HEK293 (cell line): ENCODE results near the gene COL24A1.

Source experiments
- BCL11A ChIP-seq: fragments of 450-650 bp; formaldehyde crosslinking; IDR thresholded peaks from 2 replicates; pipeline ENCODE4 v1.5.1; 2016; ENCODE audit warnings: low read depth, missing biosample characterization, missing genetic modification characterization
- FEZF1 ChIP-seq: fragments of 450-650 bp; formaldehyde crosslinking; IDR thresholded peaks from 2 replicates; pipeline ENCODE4 v1.5.1; 2016; ENCODE audit warnings: missing biosample characterization, missing genetic modification characterization
- GFI1B ChIP-seq: fragments of 450-650 bp; formaldehyde crosslinking; IDR thresholded peaks from 2 replicates; pipeline ENCODE4 v1.5.1; 2016; ENCODE audit warnings: missing biosample characterization, missing genetic modification characterization
- HOXC10 ChIP-seq: sonication (generic); formaldehyde crosslinking; IDR thresholded peaks from 2 replicates; pipeline ENCODE4 v1.8.1; 2023; ENCODE audit warnings: mild to moderate bottlenecking, missing genetic modification reagents
- PRDM1 ChIP-seq: fragments of 450-650 bp; formaldehyde crosslinking; IDR thresholded peaks from 2 replicates; pipeline ENCODE4; 2016; ENCODE audit warnings: missing biosample characterization, missing genetic modification characterization
- PRDM2 ChIP-seq: fragments of 450-650 bp; formaldehyde crosslinking; IDR thresholded peaks from 2 replicates; pipeline ENCODE4 v1.5.1; 2016; ENCODE audit warnings: missing biosample characterization, missing genetic modification characterization, borderline replicate concordance
- ZBTB44 ChIP-seq: fragments of 450-650 bp; IDR thresholded peaks from 2 replicates; pipeline ENCODE4 v1.5.1; 2018; ENCODE audit warnings: missing biosample characterization, mild to moderate bottlenecking, missing genetic modification characterization
- ZNF114 ChIP-seq: fragments of 450-650 bp; formaldehyde crosslinking; IDR thresholded peaks from 2 replicates; pipeline ENCODE4 v1.5.0; 2017; ENCODE audit warnings: missing biosample characterization, missing genetic modification characterization
- ZNF155 ChIP-seq: fragments of 450-650 bp; formaldehyde crosslinking; IDR thresholded peaks from 2 replicates; pipeline ENCODE4 v1.5.1; 2016; ENCODE audit warnings: missing biosample characterization, missing genetic modification characterization
- ZNF19 ChIP-seq: fragments of 450-650 bp; formaldehyde crosslinking; IDR thresholded peaks from 2 replicates; pipeline ENCODE4; 2016; ENCODE audit warnings: missing biosample characterization, missing genetic modification characterization, low read depth
- ZNF214 ChIP-seq: fragments of 450-650 bp; formaldehyde crosslinking; IDR thresholded peaks from 2 replicates; pipeline ENCODE4 v1.5.1; 2017; ENCODE audit warnings: missing biosample characterization, mild to moderate bottlenecking, missing genetic modification characterization, borderline replicate concordance
- ZNF280D ChIP-seq: fragments of 450-650 bp; formaldehyde crosslinking; IDR thresholded peaks from 2 replicates; pipeline ENCODE4 v1.5.1; 2016; ENCODE audit warnings: missing biosample characterization, missing genetic modification characterization
- ZNF324 ChIP-seq: fragments of 450-650 bp; formaldehyde crosslinking; IDR thresholded peaks from 2 replicates; pipeline ENCODE4 v1.5.1; 2016; ENCODE audit warnings: missing biosample characterization, missing genetic modification characterization
- ZNF391 ChIP-seq: fragments of 450-650 bp; formaldehyde crosslinking; IDR thresholded peaks from 2 replicates; pipeline ENCODE4 v1.5.1; 2016; ENCODE audit warnings: low read depth, missing biosample characterization, missing genetic modification characterization, borderline replicate concordance
- ZNF48 ChIP-seq: fragments of 450-650 bp; formaldehyde crosslinking; IDR thresholded peaks from 2 replicates; pipeline ENCODE4 v1.5.1; 2016; ENCODE audit warnings: missing biosample characterization, missing genetic modification characterization
- ZNF501 ChIP-seq: fragments of 450-650 bp; formaldehyde crosslinking; IDR thresholded peaks from 2 replicates; pipeline ENCODE4 v1.5.1; 2016; ENCODE audit warnings: missing biosample characterization, missing genetic modification characterization
- ZNF514 ChIP-seq: fragments of 450-650 bp; formaldehyde crosslinking; IDR thresholded peaks from 2 replicates; pipeline ENCODE4 v1.5.1; 2016; ENCODE audit warnings: missing biosample characterization, missing genetic modification characterization
- ZNF518A ChIP-seq: fragments of 450-650 bp; formaldehyde crosslinking; conservative IDR thresholded peaks from 2 replicates; pipeline ENCODE4 v1.5.1; 2016; ENCODE audit warnings: low read depth, missing biosample characterization, missing genetic modification characterization
- ZNF558 ChIP-seq: fragments of 450-650 bp; formaldehyde crosslinking; IDR thresholded peaks from 2 replicates; pipeline ENCODE4 v1.5.1; 2016; ENCODE audit warnings: missing biosample characterization, missing genetic modification characterization
- ZNF580 ChIP-seq: fragments of 450-650 bp; formaldehyde crosslinking; IDR thresholded peaks from 2 replicates; pipeline ENCODE4 v1.5.1; 2016; ENCODE audit warnings: missing biosample characterization, missing genetic modification characterization
- ZNF624 ChIP-seq: fragments of 450-650 bp; formaldehyde crosslinking; IDR thresholded peaks from 2 replicates; pipeline ENCODE4 v1.5.1; 2017; ENCODE audit warnings: missing biosample characterization, missing genetic modification characterization
- ZNF677 ChIP-seq: fragments of 450-650 bp; IDR thresholded peaks from 2 replicates; pipeline ENCODE4 v1.5.0; 2018; ENCODE audit warnings: missing biosample characterization, mild to moderate bottlenecking, missing genetic modification characterization, moderate library complexity
- ZNF830 ChIP-seq: fragments of 450-650 bp; IDR thresholded peaks from 2 replicates; pipeline ENCODE4 v1.5.0; 2018; ENCODE audit warnings: missing biosample characterization, missing genetic modification characterization, low read depth, mild to moderate bottlenecking, moderate library complexity

Gene COL24A1

GRCh38 chr1:86156566-86157455 lies at the start of gene COL24A1 (continued):
- TF ChIP-seq ZNF677 (no peak), ZNF580 (no peak), ZNF514 (tag by site-specific recombination) (no peak), FEZF1 (no peak), ZNF391 (tag by site-specific recombination) (no peak), ZNF280D (no peak), PRDM1 (tag by site-specific recombination) (0 out of 2 replicates have a peak, but pooled peaks have one; percentile 5), ZNF558 (tag by site-specific recombination) (0 out of 2 replicates have a peak, but pooled peaks have one; percentile 31), ZNF501 (tag by site-specific recombination) (peak; percentile 66; the same call in 1 of the 2 replicates), GFI1B (tag by site-specific recombination) (0 out of 2 replicates have a peak, but pooled peaks have one; percentile 27), ZNF114 (tag by site-specific recombination) (no peak), ZNF155 (tag by site-specific recombination) (no peak), HOXC10 (CRISPR knock-in tag) (no peak), PRDM2 (tag by site-specific recombination) (no peak), ZNF214 (tag by site-specific recombination) (no peak), ZBTB44 (tag by site-specific recombination) (peak; percentile 26; the same call in 1 of the 2 replicates), ZNF19 (tag by site-specific recombination) (no peak), BCL11A (tag by site-specific recombination) (peak; percentile 64; the same call in 1 of the 2 replicates), ZNF324 (no peak), ZNF830 (no peak), ZNF518A (tag by site-specific recombination) (peak; percentile 48), ZNF48 (no peak), ZNF624 (tag by site-specific recombination) (no peak)
